K562 (cell line): ENCODE results near the gene DIP2A. TPM values are rescaled to one million over a fixed set of nuclear protein-coding genes. Genes with fewer than 3 reads are reported as not detected.
A peak's percentile ranks its signal among the peaks of the same experiment; 100 is the strongest.

Experiments used
- ATAC-seq: fragments of 200-7000 bp; cut with Tn5 transposase; 3 replicates; pipeline ENCODE4 v1.9.1; 2020; ENCODE audit warnings: moderate library complexity
- BruUV-seq: library from RNA; stranded (reverse); fragments of 400-500 nt; replicated peaks from 2 replicates; lab custom pipeline; 2021; lab: Mats Ljungman, UMichigan
- CTCF ChIA-PET: fragments of 300-600 bp; formaldehyde crosslinking; extraction: SDS; loops from one replicate; lab custom pipeline; 2021; ENCODE audit warnings: low intra/inter-chr PET ratio; lab: Yijun Ruan, JAX
- POLR2A ChIA-PET: fragments of 300-600, 350-650 bp; sonication (Branson Sonifier 250); formaldehyde crosslinking; extraction: SDS; loops from one replicate; lab custom pipeline; 2021; ENCODE audit warnings: antibody characterized with exemption, inconsistent platforms; lab: Yijun Ruan, JAX
- DNase-seq, 4 experiments: peaks; one replicate each; pipeline versions ENCODE4 v3.0.0 to v3.0.0-alpha.2; 2011 to 2018; ENCODE audit warnings: low spot score in 3 of 4, mixed read lengths in 3 of 4; ENCODE audit errors: extremely low read depth in 1 of 4
- FAIRE-seq: peaks from 2 replicates; lab custom pipeline; 2011; peaks lifted over from hg19 to GRCh38; lab: Jason Lieb, UNC
- H2AFZ ChIP-seq: 2 replicates; pipeline ENCODE4 v1.6.0; 2011; ENCODE audit warnings: low read depth, low read length, control low read depth, inconsistent platforms
- H3K27ac ChIP-seq: fragments of 200-600 bp; 3 replicates; pipeline ENCODE4 v1.8.0; 2011; ENCODE audit warnings: low read depth, mild to moderate bottlenecking, control low read depth, inconsistent platforms, low read length, moderate library complexity, mixed read lengths; ENCODE audit errors: extremely low read depth
- H3K27me3 ChIP-seq, 2 experiments: fragments of 300-600 bp in 1 of 2; 2 replicates in 1 of 2; 3 replicates in 1 of 2; pipeline versions ENCODE4 v1.6.0 to v1.8.0; 2011; ENCODE audit warnings: inconsistent platforms in 2 of 2, low read length in 2 of 2, mild to moderate bottlenecking in 1 of 2, mixed read lengths in 1 of 2, moderate library complexity in 1 of 2; ENCODE audit not compliant: control insufficient read depth in 2 of 2, insufficient read depth in 2 of 2
- H3K36me3 ChIP-seq: fragments of 300-600 bp; 3 replicates; pipeline ENCODE4 v1.8.0; 2011; ENCODE audit warnings: mild to moderate bottlenecking, low read length, inconsistent platforms; ENCODE audit not compliant: control insufficient read depth, insufficient read depth
- H3K4me1 ChIP-seq, 2 experiments: fragments of 200-600 bp in 1 of 2; replicated peaks in 1 of 2; 2 replicates in 1 of 2; 3 replicates in 1 of 2; pipeline versions ENCODE4 v1.5.1 to v1.8.0; 2011; ENCODE audit warnings: inconsistent platforms in 2 of 2, low read length in 2 of 2, mild to moderate bottlenecking in 1 of 2, mixed read lengths in 1 of 2, moderate library complexity in 1 of 2; ENCODE audit not compliant: control insufficient read depth in 2 of 2, insufficient read depth in 2 of 2
- H3K4me2 ChIP-seq: 2 replicates; pipeline ENCODE4 v1.6.1; 2011; ENCODE audit warnings: low read length, control low read depth, inconsistent platforms, mixed read lengths; ENCODE audit not compliant: insufficient read depth
- H3K4me3 ChIP-seq: fragments of 200-600 bp; sonication (generic), shearing (Covaris generic); 2 replicates; pipeline ENCODE4 v1.5.1; 2016; ENCODE audit warnings: control low read depth, inconsistent platforms
- H3K79me2 ChIP-seq: fragments of 200-600 bp; 3 replicates; pipeline ENCODE4 v1.8.0; 2011; ENCODE audit warnings: low read length, inconsistent platforms; ENCODE audit not compliant: control insufficient read depth, insufficient read depth
- H3K9ac ChIP-seq, 2 experiments: 2 replicates each; pipeline versions ENCODE4 v1.6.0 to v1.6.1; 2011; ENCODE audit warnings: low read depth in 2 of 2, low read length in 2 of 2, control low read depth in 1 of 2, inconsistent platforms in 1 of 2, mild to moderate bottlenecking in 1 of 2, mixed read lengths in 1 of 2; ENCODE audit not compliant: insufficient read depth in 1 of 2
- H3K9me1 ChIP-seq: one replicate; pipeline ENCODE4 v1.6.0; 2011; ENCODE audit warnings: inconsistent platforms, mild to moderate bottlenecking, low read length, moderate library complexity; ENCODE audit not compliant: control insufficient read depth, insufficient read depth
- H3K9me3 ChIP-seq: replicated peaks from 2 replicates; pipeline ENCODE4 v1.5.1; 2011; ENCODE audit warnings: low read depth, low read length, inconsistent platforms; ENCODE audit not compliant: control insufficient read depth, insufficient read depth
- H4K20me1 ChIP-seq: replicated peaks from 2 replicates; pipeline ENCODE4 v1.6.1; 2011; ENCODE audit warnings: low read length, inconsistent platforms, mixed read lengths; ENCODE audit not compliant: control insufficient read depth, insufficient read depth
- BHLHE40 ChIP-seq: IDR thresholded peaks from 2 replicates; pipeline ENCODE4 v1.6.1; 2011; ENCODE audit warnings: low read length, improper control_type of control experiment
- NFIC ChIP-seq: fragments of 450-650 bp; IDR thresholded peaks from 2 replicates; pipeline ENCODE4 v1.6.1; 2017; ENCODE audit warnings: mild to moderate bottlenecking, inconsistent platforms
- whole genome bisulfite sequencing: fragments of 100-300 bp; shearing (Covaris generic); methylation state at CpG from one replicate; pipeline ENCODE4 v1.1.6; 2016; ENCODE audit warnings: low coverage, mixed read lengths; ENCODE audit not compliant: insufficient coverage; ENCODE audit errors: missing lambda C conversion rate; 5-methylcytosine and 5-hydroxymethylcytosine counted together
- in situ Hi-C: fragments of 300-500 bp; cut with MboI; formaldehyde crosslinking; loops from 4 replicates; pipeline ENCODE4 v1.15.0; 2018; ENCODE audit warnings: inconsistent platforms, mixed read lengths
- intact Hi-C: fragments of 100-400 bp; cut with micrococcal nuclease; formaldehyde crosslinking; loops from 2 replicates; pipeline ENCODE4 v1.14.2; 2022
- polyA plus RNA-seq, 8 experiments: library from polyadenylated mRNA; depleted of rRNA in 4 of 8; stranded (reverse) in 5 of 8; unstranded in 3 of 8; fragments of >200 nt; fragmentation: Nextera tagmentation in 2 of 8; fragmentation: Illumina TruSeq in 1 of 8; extraction: Ambion mirVana in 2 of 8; extraction: Trizol in 1 of 8; gene quantifications; 2 replicates each; pipeline versions ENCODE4 v1.2.1 to v1.2.3, GENCODE V29; 2011 to 2014; ENCODE audit warnings: inconsistent platforms in 1 of 8, missing spikeins in 1 of 8
- total RNA-seq, 7 experiments: library from RNA; depleted of rRNA in 6 of 7; stranded (reverse); fragments of >200 nt in 6 of 7; fragmentation: Illumina TruSeq in 2 of 7; extraction: Trizol in 2 of 7; gene quantifications; 2 replicates each; pipeline versions ENCODE4 v1.2.1 to v1.2.3, GENCODE V29; 2011 to 2021; ENCODE audit warnings: low replicate concordance in 1 of 7

The DIP2A gene
- total and polyA plus RNA-seq, 9 of the 15 experiments (the other 6 are each of a cell fraction or from before 2014, with no cell fraction given): 4.3 to 34.5 (median 20.3) TPM

GRCh38 chr21:46483300-46484295 lies 24.9 kb downstream of the DIP2A start:
- 36% methylated on average over 6 of the region's 6 CpGs for WGBS
- no peak for DNase-seq
- intact Hi-C loops: no loop called here
- BruUV-seq: no TSS peak
- no peak overlapping the region for H3K27ac ChIP-seq
- TF ChIP-seq NFIC (peak; percentile 28; the same call in 1 of the 2 replicates), BHLHE40 (no peak)
- H3K4me3 ChIP-seq: no peak overlapping the region
- H3K9me1 ChIP-seq: no peaks in the 10 kb centered on the region
- in situ Hi-C loops: no loop called here
- no peak for FAIRE-seq
- H3K36me3 ChIP-seq: peaks cover 26% of the 10 kb centered on the region; the same call in 1 of the 3 replicates
- ChIA-PET POLR2A (interaction anchor here (0.6 to 3.6 kb wide), 7 partner anchors 11 to 330 kb away, joined by 3 to 15 read pairs (median 4); partner anchors contain the start of gene DIP2A), CTCF (no interaction called here)
- no peaks in the 10 kb centered on the region for H3K27me3 ChIP-seq
- no peaks in the 10 kb centered on the region for H4K20me1 ChIP-seq
- no peak overlapping the region for H2AFZ ChIP-seq
- peak; percentile 86 for ATAC-seq
- H3K9ac ChIP-seq: no peak overlapping the region
- H3K4me2 ChIP-seq: no peak overlapping the region
- H3K9me3 ChIP-seq: no peaks in the 10 kb centered on the region
- H3K79me2 ChIP-seq: peaks cover 14% of the 10 kb centered on the region; the same call in 1 of the 3 replicates
- H3K4me1 ChIP-seq: peaks cover 3 to 7% of the 10 kb centered on the region in 2 experiments; a peak in 1 of 5 replicates
